GM10248 (cell line): ENCODE results near the gene MPZL2.

ENCODE experiments used
- CTCF ChIA-PET: fragments of 300-600 bp; sonication (Branson Sonifier 250); formaldehyde crosslinking; extraction: SDS; loops from one replicate; lab custom pipeline; 2021; ENCODE audit warnings: antibody characterized with exemption; lab: Yijun Ruan, JAX
- POLR2A ChIA-PET: fragments of 350-650 bp; sonication (Branson Sonifier 250); formaldehyde crosslinking; extraction: SDS; loops from one replicate; lab custom pipeline; 2020; ENCODE audit warnings: antibody characterized with exemption; lab: Yijun Ruan, JAX
- DNase-seq: peaks from one replicate; pipeline ENCODE4 v3.0.0; 2012; ENCODE audit errors: extremely low spot score
- TF ChIP-seq, protein P1 (sequence below): IDR thresholded peaks from 2 replicates; pipeline ENCODE4 v1.5.1; 2012; ENCODE audit warnings: mild to moderate bottlenecking, low read depth; ENCODE audit errors: extremely low read depth, missing control alignments, control extremely low read depth

Gene MPZL2

DNA sequence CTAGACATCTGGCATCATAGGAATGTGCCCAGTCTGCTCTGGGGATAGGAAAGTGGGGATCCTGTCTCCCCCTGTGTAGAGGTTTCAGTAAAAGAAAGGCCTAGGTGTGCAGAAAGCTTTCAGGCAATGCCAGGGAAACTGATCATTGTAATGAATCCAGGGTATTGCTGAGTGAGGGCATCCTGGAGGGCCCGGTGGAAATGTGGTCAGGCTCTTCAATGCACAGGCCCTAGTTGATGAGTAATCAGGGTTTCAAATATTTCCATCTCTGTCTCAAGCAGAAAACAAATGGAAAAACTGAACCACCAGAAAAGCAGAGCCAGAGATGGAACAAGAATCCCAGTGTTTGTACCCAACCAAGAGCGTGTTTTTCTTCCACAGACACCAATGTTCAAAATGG lies 42.5 kb upstream of the MPZL2 start:
- ChIA-PET CTCF (no interaction called here), POLR2A (no interaction called here)
- no peak for DNase-seq
- TF ChIP-seq, protein P1, sequence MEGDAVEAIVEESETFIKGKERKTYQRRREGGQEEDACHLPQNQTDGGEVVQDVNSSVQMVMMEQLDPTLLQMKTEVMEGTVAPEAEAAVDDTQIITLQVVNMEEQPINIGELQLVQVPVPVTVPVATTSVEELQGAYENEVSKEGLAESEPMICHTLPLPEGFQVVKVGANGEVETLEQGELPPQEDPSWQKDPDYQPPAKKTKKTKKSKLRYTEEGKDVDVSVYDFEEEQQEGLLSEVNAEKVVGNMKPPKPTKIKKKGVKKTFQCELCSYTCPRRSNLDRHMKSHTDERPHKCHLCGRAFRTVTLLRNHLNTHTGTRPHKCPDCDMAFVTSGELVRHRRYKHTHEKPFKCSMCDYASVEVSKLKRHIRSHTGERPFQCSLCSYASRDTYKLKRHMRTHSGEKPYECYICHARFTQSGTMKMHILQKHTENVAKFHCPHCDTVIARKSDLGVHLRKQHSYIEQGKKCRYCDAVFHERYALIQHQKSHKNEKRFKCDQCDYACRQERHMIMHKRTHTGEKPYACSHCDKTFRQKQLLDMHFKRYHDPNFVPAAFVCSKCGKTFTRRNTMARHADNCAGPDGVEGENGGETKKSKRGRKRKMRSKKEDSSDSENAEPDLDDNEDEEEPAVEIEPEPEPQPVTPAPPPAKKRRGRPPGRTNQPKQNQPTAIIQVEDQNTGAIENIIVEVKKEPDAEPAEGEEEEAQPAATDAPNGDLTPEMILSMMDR = no peak

DNA sequence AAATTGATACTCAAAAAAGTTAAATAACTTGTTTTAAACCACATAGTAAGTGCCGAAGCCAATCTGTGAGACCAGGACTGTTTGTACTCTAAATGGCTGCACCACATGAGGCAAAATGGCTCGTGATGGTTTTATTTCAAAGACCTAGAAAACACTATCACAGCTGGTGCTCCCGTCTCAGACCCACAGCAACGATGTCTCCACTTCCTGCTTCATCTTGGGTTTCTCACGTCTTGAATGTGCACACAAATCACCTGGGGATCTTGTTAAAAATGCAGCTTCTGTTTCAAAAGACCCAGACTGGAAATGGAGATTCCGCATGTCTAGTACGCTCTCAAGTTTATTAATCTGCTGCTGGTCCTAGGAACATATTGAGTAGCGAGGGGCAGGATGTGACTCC lies 41.6 kb upstream of the MPZL2 start:
- CTCF ChIA-PET = interaction anchor here (0.7 to 1.2 kb wide), 4 partner anchors 9 to 40 kb away, joined by 3 to 6 read pairs (median 4); no protein-coding TSS in a partner anchor
- POLR2A ChIA-PET = no interaction called here
- DNase-seq = no peak
- TF ChIP-seq, protein P1 = no peak

DNA sequence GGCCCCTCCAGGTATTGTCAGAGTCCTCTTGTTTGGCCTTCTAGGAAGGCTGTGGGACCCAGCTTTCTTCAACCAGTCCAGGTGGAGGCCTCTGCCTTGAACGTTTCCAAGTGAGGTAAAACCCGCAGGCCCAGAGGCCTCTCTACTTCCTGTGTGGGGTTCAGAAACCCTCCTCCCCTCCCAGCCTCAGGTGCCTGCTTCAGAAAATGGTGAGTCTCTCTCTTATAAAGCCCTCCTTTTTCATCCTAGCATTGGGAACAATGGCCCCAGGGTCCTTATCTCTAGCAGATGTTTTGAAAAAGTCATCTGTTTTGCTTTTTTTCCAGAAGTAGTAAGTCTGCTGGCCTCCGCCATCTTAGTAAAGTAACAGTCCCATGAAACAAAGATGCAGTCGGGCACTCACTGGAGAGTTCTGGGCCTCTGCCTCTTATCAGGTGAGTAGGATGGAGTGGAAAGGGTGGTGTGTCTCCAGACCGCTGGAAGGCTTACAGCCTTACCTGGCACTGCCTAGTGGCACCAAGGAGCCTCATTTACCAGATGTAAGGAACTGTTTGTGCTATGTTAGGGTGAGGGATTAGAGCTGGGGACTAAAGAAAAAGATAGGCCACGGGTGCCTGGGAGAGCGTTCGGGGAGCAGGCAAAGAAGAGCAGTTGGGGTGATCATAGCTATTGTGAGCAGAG lies 40.6 kb upstream of the MPZL2 start, which contains the start of gene CD3E:
Gene CD3E (plus strand): TSS at position 163 of the 681 bp plus-strand sequence. CDS start 223 bp downstream, at position 386.
- CTCF ChIA-PET = interaction anchor here (0.7 to 1.2 kb wide), 5 partner anchors 8 to 106 kb away, joined by 3 to 6 read pairs (median 3); no protein-coding TSS in a partner anchor
- no peak for DNase-seq
- POLR2A ChIA-PET = no interaction called here
- TF ChIP-seq, protein P1 = no peak

DNA sequence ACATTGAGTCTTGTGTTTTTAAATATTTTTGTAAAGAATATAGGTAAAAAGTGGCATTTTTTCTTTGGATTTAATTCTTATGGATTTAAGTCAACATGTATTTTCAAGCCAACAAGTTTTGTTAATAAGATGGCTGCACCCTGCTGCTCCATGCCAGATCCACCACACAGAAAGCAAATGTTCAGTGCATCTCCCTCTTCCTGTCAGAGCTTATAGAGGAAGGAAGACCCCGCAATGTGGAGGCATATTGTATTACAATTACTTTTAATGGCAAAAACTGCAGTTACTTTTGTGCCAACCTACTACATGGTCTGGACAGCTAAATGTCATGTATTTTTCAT lies 40.1 kb upstream of the MPZL2 start:
- ChIA-PET POLR2A (no interaction called here), CTCF (interaction anchor here (0.7 to 6.7 kb wide), 4 partner anchors 14 to 133 kb away, joined by 3 to 26 read pairs (median 3); no protein-coding TSS in a partner anchor)
- TF ChIP-seq, protein P1 = no peak
- no peak for DNase-seq

DNA sequence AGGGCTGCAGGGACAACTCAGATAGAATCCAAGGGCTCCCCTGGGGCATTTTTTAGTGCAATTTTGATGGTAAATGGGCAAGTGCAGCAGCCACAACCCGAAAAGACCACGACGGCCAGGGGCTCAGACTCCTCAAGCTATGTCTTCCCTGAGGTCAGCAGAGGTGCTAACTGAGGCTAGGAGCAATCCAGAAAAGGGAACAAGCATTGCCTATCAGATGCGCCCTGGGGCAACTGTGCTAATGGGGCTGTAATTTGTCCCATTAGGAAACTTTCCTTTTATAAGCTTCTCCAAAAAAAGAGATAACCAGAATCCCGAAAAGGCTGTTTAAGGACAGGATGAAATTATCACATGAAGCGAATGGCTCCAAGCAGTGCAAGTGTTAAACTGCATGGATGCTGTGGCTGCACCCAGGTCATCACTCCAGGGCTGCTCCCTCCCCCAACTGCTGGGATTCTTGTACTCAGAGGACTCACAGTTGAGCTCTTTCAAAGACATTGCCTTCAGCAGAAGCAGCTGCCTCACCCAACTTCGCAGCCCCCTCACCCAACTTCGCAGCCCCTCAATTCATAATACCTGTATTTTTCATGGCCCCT lies 37.6 kb upstream of the MPZL2 start:
- no peak for DNase-seq
- ChIA-PET CTCF (interaction anchor here (1.4 to 6.7 kb wide), 3 partner anchors 10 to 25 kb away, joined by 3 to 26 read pairs (median 12); no protein-coding TSS in a partner anchor), POLR2A (interaction anchor here (0.7 kb wide), 1 partner anchor 354 kb away, joined by 8 read pairs; no protein-coding TSS in a partner anchor)
- TF ChIP-seq, protein P1 = no peak

DNA sequence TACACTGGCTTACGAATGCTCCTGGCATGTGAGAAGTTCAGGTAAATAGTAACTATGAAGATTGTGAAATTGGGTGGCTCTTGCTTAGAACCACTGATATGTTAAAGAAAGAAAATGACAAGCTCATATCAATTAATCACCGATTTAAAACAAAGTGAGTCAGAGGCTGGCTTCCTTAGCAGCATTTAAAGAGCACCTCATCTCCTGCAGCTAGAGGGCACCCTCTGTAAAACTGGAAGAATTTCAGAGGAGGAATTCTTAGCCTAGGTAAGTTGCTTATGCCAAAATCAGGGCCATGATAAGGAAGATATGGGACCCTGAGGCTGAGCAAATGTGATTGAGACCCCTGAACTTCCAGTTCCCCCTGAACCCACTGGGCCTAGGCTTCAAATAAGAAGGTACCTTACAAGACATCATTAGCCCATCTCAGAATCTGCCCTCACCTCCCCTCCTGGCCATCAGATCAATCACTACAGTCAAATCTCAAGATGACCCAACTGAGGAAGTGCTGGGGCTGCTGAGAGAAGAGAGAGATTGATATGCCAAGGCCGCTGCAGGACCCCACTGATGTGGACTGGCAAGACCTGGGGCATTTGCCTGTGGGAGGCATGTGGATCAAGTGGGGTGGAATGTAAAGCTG lies 31.8 kb upstream of the MPZL2 start:
- ChIA-PET CTCF (interaction anchor here (0.6 to 2.7 kb wide), 39 partner anchors 9 to 273 kb away, joined by 3 to 18 read pairs (median 4); partner anchors contain the start of genes MPZL3 and TTC36), POLR2A (no interaction called here)
- TF ChIP-seq, protein P1 = peak; percentile 77
- no peak for DNase-seq
